ENCODE measurements around the gene SH3BP1. TPM values are rescaled to one million over a fixed set of nuclear protein-coding genes. Genes with fewer than 3 reads are reported as not detected.
"Not testable (repeated sequence)": the region's sequence is repeated elsewhere in the genome, so short reads cannot be mapped to it uniquely, and the experiment has no call there.

SH3BP1 gene
- total and polyA plus RNA-seq, 2 donors (not counting 1 experiment from before 2014, with no cell fraction given), result 44.0 to 69.7 TPM

GRCh38 chr22:37692627-37693285, 53.3 kb downstream of the SH3BP1 start:
- H3K27ac Mint-ChIP-seq, result no peak overlapping the region
- ATAC-seq (ENCODE audit: low read depth) (no peak), DNase-seq (no peak)
- 95% methylated on average over 15 of the region's 15 CpGs for WGBS (ENCODE audit: insufficient coverage)
- CTCF ChIA-PET, result no interaction called here
- Histone ChIP-seq H3K27ac (ENCODE audit: low read length in 2 of 2) (no peak overlapping the region), H3K9me3 (ENCODE audit: control extremely low read depth in 1 of 3, control insufficient read depth in 2 of 3, insufficient read depth in 1 of 3, low read length in 2 of 3) (no peaks in the 10 kb centered on the region), H3K4me3 (ENCODE audit: control extremely low read depth in 1 of 5, extremely low read depth in 1 of 5, insufficient read depth in 1 of 5, low read depth in 2 of 5, low read length in 4 of 5) (no peak overlapping the region), H2AFZ (ENCODE audit: insufficient read depth, low read depth, low read length, poor library complexity, severe bottlenecking) (no peak overlapping the region), H3K4me2 (replicated peaks; ENCODE audit: low read depth, low read length, poor library complexity, severe bottlenecking) (no peak overlapping the region), H3K27me3 (replicated peaks in 1 of 4; ENCODE audit: control extremely low read depth in 1 of 4, control insufficient read depth in 3 of 4, insufficient read depth in 4 of 4, low read length in 3 of 4) (no peaks in the 10 kb centered on the region), H3K4me1 (ENCODE audit: control insufficient read depth in 2 of 2, insufficient read depth in 2 of 2, low read length in 2 of 2) (peaks cover 9 to 17% of the 10 kb centered on the region in 2 donors), H3K36me3 (replicated peaks in 1 of 2; ENCODE audit: control extremely low read depth in 1 of 2, control insufficient read depth in 1 of 2, extremely low read depth in 1 of 2, insufficient read depth in 2 of 2, low read length in 1 of 2) (peaks cover 0 to 58% of the 10 kb centered on the region in 2 experiments), H3K79me2 (ENCODE audit: control insufficient read depth, insufficient read depth, low read length) (no peaks in the 10 kb centered on the region), H3K9ac (ENCODE audit: low read length) (no peak overlapping the region), H4K20me1 (ENCODE audit: control insufficient read depth, insufficient read depth, low read length, poor library complexity, severe bottlenecking) (no peaks in the 10 kb centered on the region)
- TF ChIP-seq CTCF (IDR thresholded peaks at IDR 0.05), result no peak
- TF ChIP-seq EZH2 (IDR thresholded peaks at IDR 0.05; ENCODE audit: borderline replicate concordance, insufficient read depth, low read depth, low read length, poor library complexity, severe bottlenecking), result no peak
- POLR2A ChIA-PET, result interaction anchor here (0.6 kb wide), 1 partner anchor 195 kb away, joined by 3 read pairs; no protein-coding TSS in a partner anchor
- H3K27me3 Mint-ChIP-seq, result no peaks in the 10 kb centered on the region
- intact Hi-C loops (cut with micrococcal nuclease), result no loop called here
- H3K9me3 Mint-ChIP-seq (ENCODE audit: insufficient read depth), result no peaks in the 10 kb centered on the region
- peaks cover 14% of the 10 kb centered on the region for H3K4me1 Mint-ChIP-seq
- no peak overlapping the region for H3K4me3 Mint-ChIP-seq

GRCh38 chr22:37694131-37694530, 54.7 kb downstream of the SH3BP1 start:
- H3K79me2 ChIP-seq (ENCODE audit: control insufficient read depth, insufficient read depth, low read length); H3K9me3 Mint-ChIP-seq (ENCODE audit: insufficient read depth); ATAC-seq (ENCODE audit: low read depth); H3K27me3 Mint-ChIP-seq; H3K9ac ChIP-seq (ENCODE audit: low read length); DNase-seq; H3K4me2 ChIP-seq (replicated peaks; ENCODE audit: low read depth, low read length, poor library complexity, severe bottlenecking); H3K4me3 ChIP-seq (ENCODE audit: control extremely low read depth in 1 of 5, extremely low read depth in 1 of 5, insufficient read depth in 1 of 5, low read depth in 2 of 5, low read length in 4 of 5); H3K27ac ChIP-seq (ENCODE audit: low read length in 2 of 2); H3K4me3 Mint-ChIP-seq; H3K27ac Mint-ChIP-seq; intact Hi-C loops (cut with micrococcal nuclease); H3K27me3 ChIP-seq (replicated peaks in 1 of 4; ENCODE audit: control extremely low read depth in 1 of 4, control insufficient read depth in 3 of 4, insufficient read depth in 4 of 4, low read length in 3 of 4); H2AFZ ChIP-seq (ENCODE audit: insufficient read depth, low read depth, low read length, poor library complexity, severe bottlenecking); H4K20me1 ChIP-seq (ENCODE audit: control insufficient read depth, insufficient read depth, low read length, poor library complexity, severe bottlenecking); H3K9me3 ChIP-seq (ENCODE audit: control extremely low read depth in 1 of 3, control insufficient read depth in 2 of 3, insufficient read depth in 1 of 3, low read length in 2 of 3): not testable (repeated sequence)
- CTCF ChIA-PET, result interaction anchor here (0.7 to 0.9 kb wide), 2 partner anchors 18 to 69 kb away, joined by 3 read pairs; partner anchors contain the start of gene LGALS1
- Histone ChIP-seq H3K4me1 (ENCODE audit: control insufficient read depth in 2 of 2, insufficient read depth in 2 of 2, low read length in 2 of 2) (peaks cover 9 to 17% of the 10 kb centered on the region in 2 donors), H3K36me3 (replicated peaks in 1 of 2; ENCODE audit: control extremely low read depth in 1 of 2, control insufficient read depth in 1 of 2, extremely low read depth in 1 of 2, insufficient read depth in 2 of 2, low read length in 1 of 2) (peaks cover 0 to 46% of the 10 kb centered on the region in 2 experiments)
- WGBS (ENCODE audit: insufficient coverage), result 100% methylated on average over 5 of the region's 7 CpGs
- H3K4me1 Mint-ChIP-seq, result peaks cover 11% of the 10 kb centered on the region
- POLR2A ChIA-PET, result interaction anchor here (0.7 kb wide), 1 partner anchor 80 kb away, joined by 3 read pairs; no protein-coding TSS in a partner anchor

GRCh38 chr22:37696260-37696656, 56.8 kb downstream of the SH3BP1 start:
- H3K36me3 ChIP-seq (replicated peaks in 1 of 2; ENCODE audit: control extremely low read depth in 1 of 2, control insufficient read depth in 1 of 2, extremely low read depth in 1 of 2, insufficient read depth in 2 of 2, low read length in 1 of 2), result peaks cover 0 to 28% of the 10 kb centered on the region in 2 experiments
- Mint-ChIP-seq H3K4me3 (peak overlapping the region; percentile 72), H3K4me1 (peaks cover 11% of the 10 kb centered on the region)
- 44% methylated on average over 10 of the region's 13 CpGs for WGBS (ENCODE audit: insufficient coverage)
- intact Hi-C loops (cut with micrococcal nuclease), result loop anchor here (1.0 kb wide), 1 partner anchor 10 kb away; the partner anchor contains the start of gene NOL12
- CTCF ChIA-PET, result interaction anchor here (0.6 to 3.3 kb wide), 6 partner anchors 15 to 117 kb away, joined by 3 to 12 read pairs (median 4); no protein-coding TSS in a partner anchor
- H3K27me3 ChIP-seq (replicated peaks in 1 of 4; ENCODE audit: control extremely low read depth in 1 of 4, control insufficient read depth in 3 of 4, insufficient read depth in 4 of 4, low read length in 3 of 4); H4K20me1 ChIP-seq (ENCODE audit: control insufficient read depth, insufficient read depth, low read length, poor library complexity, severe bottlenecking); H3K27ac Mint-ChIP-seq; H3K79me2 ChIP-seq (ENCODE audit: control insufficient read depth, insufficient read depth, low read length); POLR2A ChIA-PET; H3K27me3 Mint-ChIP-seq; H3K9me3 Mint-ChIP-seq (ENCODE audit: insufficient read depth); H3K9me3 ChIP-seq (ENCODE audit: control extremely low read depth in 1 of 3, control insufficient read depth in 2 of 3, insufficient read depth in 1 of 3, low read length in 2 of 3); H3K27ac ChIP-seq (ENCODE audit: low read length in 2 of 2); DNase-seq: not testable (repeated sequence)
- peak overlapping the region; percentile 47 for H3K9ac ChIP-seq (ENCODE audit: low read length)
- H2AFZ ChIP-seq (ENCODE audit: insufficient read depth, low read depth, low read length, poor library complexity, severe bottlenecking), result peak overlapping the region; percentile 38
- peaks cover 9 to 17% of the 10 kb centered on the region in 2 donors for H3K4me1 ChIP-seq (ENCODE audit: control insufficient read depth in 2 of 2, insufficient read depth in 2 of 2, low read length in 2 of 2)
- H3K4me2 ChIP-seq (replicated peaks; ENCODE audit: low read depth, low read length, poor library complexity, severe bottlenecking), result peak overlapping the region; percentile 72
- H3K4me3 ChIP-seq (ENCODE audit: control extremely low read depth in 1 of 5, extremely low read depth in 1 of 5, insufficient read depth in 1 of 5, low read depth in 2 of 5, low read length in 4 of 5), result peak overlapping the region in 4 of 5 experiments; percentile 6 to 34 (median 24)
- peak; percentile 6 for ATAC-seq (ENCODE audit: low read depth)

Measured in B cell (primary cell).